Measurements from ENCODE around the gene SLC37A1.

DNA sequence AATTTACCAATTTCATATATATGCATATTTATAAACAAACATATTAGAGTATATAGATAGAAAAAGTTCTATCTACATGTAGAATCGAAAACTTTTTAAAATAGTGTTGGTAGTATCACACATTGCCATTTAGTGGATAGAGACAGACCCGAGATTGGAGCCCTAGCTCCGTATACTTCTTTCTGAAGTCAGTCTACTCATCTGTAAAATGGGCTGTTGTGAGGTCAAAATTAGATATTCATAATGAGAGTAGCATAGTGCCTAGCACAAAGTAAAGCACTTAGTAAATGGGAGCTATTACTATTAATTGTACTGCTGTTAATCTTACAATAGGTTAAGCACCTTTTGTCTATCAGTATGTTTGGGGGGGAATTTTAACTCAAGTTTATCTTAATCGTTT, 13.4 kb upstream of the SLC37A1 start:
- TF ChIP-seq, protein P1, sequence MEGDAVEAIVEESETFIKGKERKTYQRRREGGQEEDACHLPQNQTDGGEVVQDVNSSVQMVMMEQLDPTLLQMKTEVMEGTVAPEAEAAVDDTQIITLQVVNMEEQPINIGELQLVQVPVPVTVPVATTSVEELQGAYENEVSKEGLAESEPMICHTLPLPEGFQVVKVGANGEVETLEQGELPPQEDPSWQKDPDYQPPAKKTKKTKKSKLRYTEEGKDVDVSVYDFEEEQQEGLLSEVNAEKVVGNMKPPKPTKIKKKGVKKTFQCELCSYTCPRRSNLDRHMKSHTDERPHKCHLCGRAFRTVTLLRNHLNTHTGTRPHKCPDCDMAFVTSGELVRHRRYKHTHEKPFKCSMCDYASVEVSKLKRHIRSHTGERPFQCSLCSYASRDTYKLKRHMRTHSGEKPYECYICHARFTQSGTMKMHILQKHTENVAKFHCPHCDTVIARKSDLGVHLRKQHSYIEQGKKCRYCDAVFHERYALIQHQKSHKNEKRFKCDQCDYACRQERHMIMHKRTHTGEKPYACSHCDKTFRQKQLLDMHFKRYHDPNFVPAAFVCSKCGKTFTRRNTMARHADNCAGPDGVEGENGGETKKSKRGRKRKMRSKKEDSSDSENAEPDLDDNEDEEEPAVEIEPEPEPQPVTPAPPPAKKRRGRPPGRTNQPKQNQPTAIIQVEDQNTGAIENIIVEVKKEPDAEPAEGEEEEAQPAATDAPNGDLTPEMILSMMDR (IDR thresholded peaks at IDR 0.05) = no peak
- TF ChIP-seq ZFX (IDR thresholded peaks at IDR 0.05; ENCODE audit: borderline replicate concordance) = no peak

Data from 22Rv1 (cell line).